ENCODE measurements around the gene OGA.

OGA gene

DNA sequence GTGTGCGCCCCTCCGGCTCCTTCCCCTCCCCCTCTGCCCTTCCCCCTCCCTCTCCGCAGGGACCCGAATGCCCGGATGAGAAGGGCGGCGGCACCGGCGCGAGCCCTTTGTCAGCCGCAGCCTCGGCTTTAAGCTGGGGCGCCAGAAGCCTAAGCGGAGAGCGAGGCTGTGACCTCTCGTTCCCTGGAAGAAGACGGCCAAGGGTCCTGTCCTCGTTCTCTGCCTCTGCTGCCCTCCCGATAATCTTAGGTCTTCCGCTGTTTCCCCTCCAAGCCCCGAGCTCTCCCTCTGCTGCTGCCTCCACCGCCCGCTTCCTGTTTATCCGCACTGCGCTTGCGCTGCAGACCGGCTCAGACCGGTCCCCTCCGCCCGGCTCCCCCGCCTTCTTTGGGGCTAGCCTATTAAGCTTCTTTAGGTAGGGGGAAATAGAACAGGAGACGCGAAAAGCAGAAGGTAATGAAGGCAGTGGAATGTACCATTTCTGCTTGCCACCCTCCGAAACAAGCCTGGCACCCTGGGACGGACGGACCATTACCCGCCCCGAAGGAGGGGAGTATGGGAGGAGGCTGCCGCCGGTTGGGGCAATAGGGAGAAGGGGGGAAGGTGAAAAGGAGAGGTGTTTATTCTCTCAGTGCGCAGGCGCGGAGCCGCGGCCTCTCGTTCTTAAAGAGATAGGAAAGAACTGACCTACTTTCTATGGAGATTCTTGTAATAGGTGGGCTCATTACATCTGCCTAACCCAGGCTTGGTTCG, at the start of gene OGA:
Gene OGA (minus strand): TSS at position 326 of the 753 bp plus-strand sequence. CDS start 422 bp downstream, outside the sequence.
- peak; percentile 99 for DNase-seq

- DNase-seq = no peak
Observed at GRCh38 chr10:101867931-101868330, 49.7 kb upstream of the OGA start.

GRCh38 chr10:101859530-101859929, 41.3 kb upstream of the OGA start:
- DNase-seq = no peak

- no peak for DNase-seq
Observed at GRCh38 chr10:101858723-101859500, 40.7 kb upstream of the OGA start.

DNA sequence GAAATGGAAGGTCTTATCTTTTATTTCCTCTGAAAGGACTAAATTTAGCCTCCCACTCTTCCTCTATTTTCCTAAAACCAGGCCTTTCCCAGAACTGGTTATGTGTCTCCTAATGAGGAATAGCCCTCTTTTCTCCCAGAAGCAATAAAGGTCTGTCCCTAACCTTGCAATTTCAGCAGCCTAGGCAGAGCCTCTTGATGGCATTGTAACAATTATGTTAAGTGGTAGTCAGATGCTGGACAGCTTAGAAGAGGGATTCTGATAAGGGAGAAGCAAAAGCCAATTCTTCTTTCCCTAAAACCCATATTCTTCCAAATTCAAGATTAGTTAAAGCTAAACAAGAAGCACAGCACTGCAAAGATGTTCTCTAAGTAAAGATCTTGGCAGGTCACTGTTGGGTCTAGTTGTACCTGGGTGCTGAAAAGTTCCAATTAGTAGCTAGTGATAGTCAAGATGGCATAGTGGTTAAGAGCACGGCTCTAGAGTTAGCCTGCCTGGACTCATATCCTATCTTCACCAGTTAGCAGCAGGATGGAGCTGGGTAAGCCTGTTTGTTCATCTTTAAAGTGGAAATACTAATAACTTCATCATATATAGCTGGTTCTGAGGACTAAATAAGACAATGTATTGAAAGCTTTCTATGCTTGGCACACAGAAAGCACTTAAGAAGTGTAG, 39.7 kb upstream of the OGA start:
- no peak for DNase-seq

- no peak for DNase-seq
Observed at GRCh38 chr10:101856626-101857025, 38.4 kb upstream of the OGA start.

DNA sequence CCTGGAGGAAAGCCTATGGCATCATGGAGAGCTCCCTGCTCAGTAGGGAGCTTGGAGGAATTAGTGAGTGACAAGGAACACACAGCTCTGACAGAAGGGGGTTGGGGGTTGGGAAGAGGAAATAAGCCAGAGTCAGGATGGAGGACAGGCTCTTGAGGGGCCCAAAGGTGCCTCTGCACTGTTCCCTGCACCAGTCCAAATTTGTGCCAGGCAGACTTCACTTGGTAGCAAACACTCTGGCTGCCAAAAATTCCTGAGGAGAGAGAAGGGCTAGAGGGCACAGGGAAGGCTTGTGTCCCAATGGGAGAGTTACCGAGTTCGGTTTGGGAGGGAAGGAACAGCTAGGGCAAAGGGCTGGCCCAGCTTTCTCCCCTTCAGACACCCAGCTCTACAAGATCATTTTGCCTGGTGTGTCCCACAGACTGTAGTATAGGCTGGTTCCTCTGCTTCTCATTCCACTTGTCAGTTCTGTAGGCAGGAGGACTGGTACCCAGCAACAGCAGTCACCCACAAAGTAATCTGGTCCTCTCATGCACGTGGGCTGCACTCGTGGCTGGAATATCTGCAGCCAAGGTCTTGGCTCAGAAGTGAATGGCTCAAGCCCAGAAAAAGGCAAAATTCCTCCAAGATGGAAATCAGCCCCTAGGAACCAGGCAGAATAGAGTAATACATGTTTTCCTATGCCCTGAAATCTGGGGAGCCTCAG, 33.3 kb upstream of the OGA start:
- no peak for DNase-seq

- DNase-seq = no peak
Observed at GRCh38 chr10:101850749-101851148, 32.5 kb upstream of the OGA start.

GRCh38 chr10:101848894-101849351, 30.7 kb upstream of the OGA start:
- no peak for DNase-seq

GRCh38 chr10:101848408-101848807, 30.2 kb upstream of the OGA start:
- no peak for DNase-seq

DNA sequence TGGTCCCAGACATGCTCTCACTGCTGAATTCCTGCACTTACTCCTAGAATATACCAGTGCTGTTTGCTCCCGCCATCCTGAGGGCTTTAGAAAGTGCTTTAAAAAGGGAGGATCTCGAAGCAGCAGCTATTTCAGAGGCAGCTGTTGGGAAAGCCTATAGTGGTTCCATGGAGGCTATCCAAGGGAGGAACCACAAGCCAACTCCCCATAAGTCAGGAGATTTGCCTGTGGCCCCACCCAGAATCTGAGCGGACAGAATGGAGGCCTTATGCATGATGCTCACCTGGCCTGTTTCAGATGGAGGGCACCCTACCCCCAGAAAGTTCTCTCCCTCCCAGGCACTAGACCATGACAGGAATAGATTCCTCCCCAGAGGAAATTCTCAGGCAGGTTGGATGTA, 27.6 kb upstream of the OGA start:
- no peak for DNase-seq

- peak; percentile 78 for DNase-seq
Observed at GRCh38 chr10:101843032-101844021, 25.1 kb upstream of the OGA start, which contains the start of gene KCNIP2. Gene KCNIP2 (minus strand): TSS chr10:101843800. CDS start chr10:101843568, 232 bp downstream.

DNA sequence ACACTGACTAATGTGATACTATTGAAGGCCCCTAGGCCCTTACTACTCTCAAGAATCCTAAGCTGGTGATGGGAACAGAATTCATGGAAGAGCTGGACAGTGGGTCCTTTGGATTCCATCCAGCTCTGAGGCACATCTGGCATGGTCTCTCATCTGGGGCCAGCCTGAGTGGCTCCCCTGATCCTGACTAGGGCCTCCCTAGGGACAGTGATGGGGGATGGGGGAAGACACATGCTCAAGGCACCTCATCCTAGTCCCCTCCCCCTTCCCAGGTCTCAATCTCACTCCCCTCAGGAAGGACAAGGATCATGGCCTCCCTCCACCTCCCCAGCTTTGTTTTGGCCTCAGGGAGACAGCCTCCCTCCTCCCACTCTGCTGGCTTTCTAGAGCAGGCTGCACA, 23.6 kb upstream of the OGA start:
- DNase-seq = peak; percentile 61

DNA sequence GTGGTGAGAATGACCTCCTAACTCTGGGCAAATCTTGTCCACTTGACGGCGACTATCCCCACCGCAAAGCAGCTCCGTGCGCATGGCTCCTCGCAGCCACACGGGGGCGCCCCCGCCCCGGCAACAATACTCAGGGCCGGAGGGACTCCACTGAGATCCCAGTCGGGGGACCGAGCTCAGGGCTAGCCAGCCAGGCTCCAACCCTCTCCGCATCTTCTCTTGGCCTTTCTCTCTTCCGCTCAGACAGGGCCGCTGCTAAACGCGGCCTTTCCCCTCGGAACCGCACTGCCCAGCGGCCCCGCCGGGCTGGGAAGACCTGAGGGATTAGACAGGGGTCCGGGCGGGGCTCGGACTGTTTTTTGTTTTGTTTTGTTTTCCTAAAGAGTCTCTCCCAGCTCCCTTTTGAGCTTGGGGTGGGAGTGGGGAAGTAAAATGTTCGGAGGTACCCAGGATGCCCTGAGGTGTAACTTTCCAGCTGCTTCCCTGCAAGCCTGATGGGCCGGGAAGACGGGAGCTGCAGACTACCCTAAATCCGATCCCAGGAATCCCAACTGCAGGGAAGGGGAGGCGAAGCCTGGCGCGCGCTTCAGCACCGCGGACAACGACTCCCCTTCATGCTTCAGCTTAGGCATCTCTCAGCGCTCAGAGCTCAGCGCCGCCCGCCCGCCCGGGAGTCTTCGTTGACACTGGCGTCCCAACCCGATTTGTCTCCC, 22.7 kb upstream of the OGA start:
- DNase-seq = peak; percentile 86

- DNase-seq = no peak
Observed at GRCh38 chr10:101840102-101840684, 21.9 kb upstream of the OGA start.

DNA sequence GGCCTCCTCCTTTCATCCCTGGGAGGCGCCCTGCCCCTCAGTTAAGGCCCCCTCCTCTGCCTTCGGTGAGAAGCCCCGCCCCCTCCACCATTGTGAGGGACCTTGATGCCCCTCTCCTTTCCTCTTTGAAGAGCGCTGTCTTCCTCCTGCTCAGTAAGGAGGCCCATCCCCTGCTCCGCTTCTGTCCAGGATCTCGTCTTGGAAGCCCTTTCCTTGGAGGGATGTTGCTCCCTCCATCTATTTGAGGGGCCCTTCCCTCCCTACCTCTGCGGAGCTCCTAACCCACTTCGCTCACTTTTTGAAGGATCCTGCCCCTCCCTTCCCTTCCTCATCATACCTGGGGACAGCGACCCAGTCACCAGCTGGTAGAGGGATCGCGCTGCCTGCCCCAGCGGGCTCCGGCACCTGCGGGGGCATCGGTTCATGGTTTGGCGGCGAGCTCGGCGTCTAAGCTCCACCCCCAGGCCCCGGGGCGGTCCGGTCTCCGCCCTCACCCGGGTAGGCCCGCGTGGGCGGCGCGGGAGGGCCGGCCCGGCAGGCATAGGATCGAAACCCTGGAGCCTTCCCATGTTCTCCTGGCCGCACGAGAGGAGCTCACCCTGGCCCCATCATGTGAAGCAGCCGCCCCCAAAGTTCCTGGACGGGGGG, 21.3 kb upstream of the OGA start:
- peak; percentile 52 for DNase-seq

DNA sequence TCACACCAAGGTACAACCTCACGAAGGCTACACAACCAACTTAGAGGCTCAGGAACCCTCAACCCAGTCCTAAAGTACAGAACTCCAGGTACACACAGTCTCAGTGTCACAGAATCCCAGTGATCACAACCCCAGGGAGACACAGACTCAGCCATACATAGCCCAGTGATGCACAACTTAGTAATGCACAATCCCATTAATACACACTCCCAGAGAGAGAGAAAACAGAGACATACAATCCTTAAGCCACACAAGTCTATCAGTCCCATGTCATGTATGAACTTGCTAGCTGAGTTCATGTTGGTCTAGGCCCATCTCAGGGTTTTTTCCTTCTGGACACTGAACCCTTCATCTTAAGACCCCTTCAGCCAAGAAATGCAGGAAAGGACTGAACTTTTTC, 20.8 kb upstream of the OGA start:
- no peak for DNase-seq

- DNase-seq = peak; percentile 21
Observed at GRCh38 chr10:101838416-101838970, 20.2 kb upstream of the OGA start.

- no peak for DNase-seq
Observed at GRCh38 chr10:101837748-101838147, 19.5 kb upstream of the OGA start.

GRCh38 chr10:101835362-101835761, 17.1 kb upstream of the OGA start:
- no peak for DNase-seq
